CD4-positive, alpha-beta T cell treated with Interleukin-12 subunit alpha and Interleukin-12 subunit beta, for 1 hour (primary cell): ENCODE results near the gene ATP11A.
"Not testable (repeated sequence)": the region's sequence is repeated elsewhere in the genome, so short reads cannot be mapped to it uniquely, and the experiment has no call there.

Experiments used
- DNase-seq: peaks from one replicate; pipeline ENCODE4 v3.0.0-alpha.2; 2020

Gene ATP11A

DNA sequence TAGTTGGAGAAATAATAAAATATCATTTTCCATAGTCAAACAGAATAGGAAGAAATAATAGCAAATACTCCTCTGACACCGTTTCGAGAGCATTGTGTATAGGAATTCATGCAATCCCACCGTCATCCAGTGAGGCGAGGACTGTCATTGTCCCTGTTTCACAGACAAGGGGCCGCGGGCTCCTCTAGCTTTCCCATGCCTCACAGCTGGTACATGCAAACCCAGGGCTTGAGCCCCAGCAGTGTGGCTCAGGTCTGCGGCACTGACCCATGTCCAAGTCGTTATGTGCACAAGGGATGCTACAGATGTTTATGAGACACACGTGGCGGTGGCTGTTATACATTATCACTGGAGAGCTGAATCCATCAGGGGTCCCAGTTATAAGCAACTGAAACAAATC lies 18.5 kb upstream of the ATP11A start:
- no peak for DNase-seq

GRCh38 chr13:112672651-112673284 lies 17.1 kb upstream of the ATP11A start:
- DNase-seq = no peak

- DNase-seq = no peak
These were observed 15.1 kb upstream of the ATP11A start for GRCh38 chr13:112674412-112675365.

GRCh38 chr13:112675366-112675756 lies 14.5 kb upstream of the ATP11A start:
- no peak for DNase-seq

- DNase-seq = not testable (repeated sequence)
These were observed 12.3 kb upstream of the ATP11A start for GRCh38 chr13:112677421-112677962.

DNA sequence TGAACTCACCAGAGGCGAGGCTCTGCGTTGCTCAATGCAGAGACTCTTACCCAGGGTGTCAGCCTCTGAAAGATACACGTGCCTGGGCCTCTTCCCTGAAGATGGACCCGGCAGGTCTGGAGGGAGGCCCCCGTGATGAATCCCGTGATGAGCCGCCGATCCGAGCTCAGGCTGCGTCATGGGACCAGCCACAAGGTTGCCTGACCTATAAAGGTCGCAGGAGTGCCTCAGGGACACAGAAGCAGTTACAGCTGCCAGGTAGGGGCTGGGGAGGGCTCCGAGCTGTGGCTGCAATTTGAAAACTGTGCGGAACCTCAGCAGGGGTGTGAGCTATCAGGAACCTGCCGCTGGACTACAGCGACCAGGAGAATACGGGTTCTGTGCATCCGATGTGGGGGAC lies 10.5 kb upstream of the ATP11A start:
- no peak for DNase-seq

- no peak for DNase-seq
These were observed 9.7 kb upstream of the ATP11A start for GRCh38 chr13:112679932-112680677.

DNA sequence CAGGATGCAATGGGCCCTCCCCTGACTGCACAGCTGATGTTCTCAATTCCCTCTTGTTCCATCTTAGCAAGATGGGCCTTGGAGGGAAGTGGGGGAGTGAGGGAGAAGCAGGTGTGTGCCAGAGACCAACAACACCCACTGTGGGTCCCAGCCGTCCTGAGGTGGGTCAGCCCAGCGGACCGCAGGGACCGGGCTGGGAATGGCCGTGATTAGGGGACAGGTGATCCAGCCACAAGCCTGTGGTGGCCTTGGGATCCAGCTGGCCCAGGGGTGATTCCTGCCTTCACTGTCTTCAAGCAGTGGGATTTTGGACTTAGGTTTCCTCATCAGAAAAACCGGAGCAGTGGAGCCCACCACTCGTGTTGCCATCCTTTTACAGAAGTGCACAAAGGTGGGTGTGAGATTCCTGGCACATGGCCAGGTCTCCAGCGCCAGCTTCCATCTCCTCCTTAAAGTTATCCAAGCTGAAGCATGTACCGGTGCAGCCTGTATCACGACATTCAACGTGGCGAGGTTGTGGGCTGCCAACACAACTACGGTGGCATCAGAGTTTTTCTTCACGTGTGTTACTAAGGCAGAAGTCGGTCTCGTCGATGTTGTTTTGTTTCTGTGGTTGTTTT lies 9.0 kb upstream of the ATP11A start:
- no peak for DNase-seq

- no peak for DNase-seq
These were observed 6.3 kb upstream of the ATP11A start for GRCh38 chr13:112683581-112683980.

GRCh38 chr13:112684071-112684845 lies 5.6 kb upstream of the ATP11A start:
- no peak for DNase-seq

DNA sequence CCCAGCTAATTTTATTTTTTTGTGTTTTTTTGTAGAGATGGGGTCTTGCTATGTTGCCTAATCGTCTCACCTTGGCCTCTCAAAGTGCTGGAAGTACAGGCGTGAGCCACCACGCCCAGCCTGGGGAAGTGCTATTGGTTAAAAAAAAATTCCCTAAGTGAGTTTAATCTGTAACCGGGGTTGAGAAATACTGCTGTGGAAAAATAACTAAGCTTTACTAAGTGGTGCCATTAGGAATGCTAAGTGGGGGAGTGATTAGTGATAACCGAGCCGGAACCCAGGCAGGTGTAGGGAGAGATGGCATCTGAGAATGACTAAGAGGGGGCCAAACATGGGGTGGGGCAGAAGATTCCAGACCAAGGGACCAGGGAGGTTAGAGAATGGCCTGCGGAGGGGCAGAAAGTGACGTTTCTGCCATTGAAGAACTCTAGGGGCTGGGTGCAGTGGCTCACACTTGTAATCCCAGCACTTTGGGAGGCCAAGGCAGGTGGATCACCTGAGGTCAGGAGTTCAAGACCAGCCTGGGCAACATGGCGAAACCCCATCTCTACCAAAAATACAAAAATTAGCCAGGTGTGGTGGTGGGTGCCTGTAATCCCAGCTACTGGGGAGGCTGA lies 4.5 kb upstream of the ATP11A start:
- DNase-seq = not testable (repeated sequence)

DNA sequence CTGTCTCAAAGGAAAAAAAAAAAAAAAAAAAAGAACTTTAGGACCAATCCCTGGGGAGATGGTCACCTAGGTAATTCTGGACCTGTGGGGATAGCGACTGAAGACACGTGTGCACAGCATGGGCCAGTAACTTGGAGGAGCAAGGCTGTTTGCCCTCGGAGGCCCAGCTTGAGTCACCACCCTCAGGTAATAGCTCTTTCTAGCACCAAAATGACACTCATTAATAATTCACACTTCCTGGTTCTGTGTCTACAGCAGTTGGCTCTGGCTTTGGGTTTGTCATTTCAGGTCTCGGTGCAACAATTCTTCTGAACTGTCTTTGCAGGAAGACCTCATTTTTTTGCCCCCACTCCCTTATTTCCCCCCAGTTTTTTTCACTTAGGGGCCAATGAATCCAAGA lies 3.9 kb upstream of the ATP11A start:
- DNase-seq = no peak

- DNase-seq = no peak
These were observed 3.5 kb upstream of the ATP11A start for GRCh38 chr13:112686364-112686763.

DNA sequence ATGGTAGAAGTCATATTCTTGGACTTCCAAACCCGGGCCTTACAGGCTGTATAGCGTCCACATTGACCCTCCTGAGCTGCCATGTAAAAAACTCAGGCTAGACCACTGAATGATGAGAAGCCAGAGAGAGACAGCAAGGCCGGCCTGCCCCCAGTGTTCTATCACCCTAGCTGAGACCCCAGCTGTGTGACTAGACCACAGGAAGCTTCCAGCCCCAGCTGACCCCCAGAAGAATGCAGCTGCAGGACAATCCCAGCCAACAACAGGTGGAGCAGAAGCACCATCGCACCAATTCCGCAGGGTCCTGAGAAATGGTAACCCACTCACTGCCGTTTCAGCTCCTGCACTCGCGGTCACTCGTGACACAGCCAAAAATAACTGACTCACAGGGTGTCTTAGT lies 2.9 kb upstream of the ATP11A start:
- no peak for DNase-seq

DNA sequence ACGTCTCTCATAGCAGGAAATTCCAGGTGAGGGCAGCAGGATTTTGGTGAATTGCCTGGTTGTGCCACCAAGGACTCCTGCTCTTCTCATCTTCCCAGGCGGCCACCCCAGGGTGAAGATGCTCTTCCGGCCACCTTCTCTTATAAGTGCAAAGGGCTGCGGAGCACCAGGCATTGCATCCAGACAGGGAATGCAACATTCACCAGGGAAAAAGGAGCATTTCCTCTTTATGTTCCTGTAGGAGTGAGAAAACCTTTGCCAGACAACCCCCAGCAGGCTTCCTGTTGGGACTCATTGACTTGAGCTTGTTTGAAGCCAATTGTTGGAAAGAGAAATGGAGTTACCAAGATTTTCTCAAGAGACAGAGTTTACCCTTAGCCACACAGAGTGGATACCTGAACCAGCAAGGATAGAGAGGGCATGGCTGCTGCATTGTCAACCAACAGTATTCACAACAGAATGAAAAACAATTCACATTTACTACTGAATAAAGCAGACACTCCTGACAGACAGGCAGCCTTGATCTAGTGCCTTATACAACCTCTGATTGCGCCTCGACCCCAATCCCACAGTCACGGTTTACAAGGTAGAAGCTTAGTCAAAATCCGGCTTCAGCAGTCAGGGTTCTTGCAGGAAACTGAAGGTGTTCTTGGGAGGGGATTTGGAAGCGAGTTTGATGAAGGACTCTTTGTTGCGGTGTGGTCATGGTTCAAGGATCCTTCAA lies 1.8 kb upstream of the ATP11A start:
- no peak for DNase-seq

- DNase-seq = peak; percentile 38
These were observed 1.1 kb upstream of the ATP11A start for GRCh38 chr13:112688560-112689302.

DNA sequence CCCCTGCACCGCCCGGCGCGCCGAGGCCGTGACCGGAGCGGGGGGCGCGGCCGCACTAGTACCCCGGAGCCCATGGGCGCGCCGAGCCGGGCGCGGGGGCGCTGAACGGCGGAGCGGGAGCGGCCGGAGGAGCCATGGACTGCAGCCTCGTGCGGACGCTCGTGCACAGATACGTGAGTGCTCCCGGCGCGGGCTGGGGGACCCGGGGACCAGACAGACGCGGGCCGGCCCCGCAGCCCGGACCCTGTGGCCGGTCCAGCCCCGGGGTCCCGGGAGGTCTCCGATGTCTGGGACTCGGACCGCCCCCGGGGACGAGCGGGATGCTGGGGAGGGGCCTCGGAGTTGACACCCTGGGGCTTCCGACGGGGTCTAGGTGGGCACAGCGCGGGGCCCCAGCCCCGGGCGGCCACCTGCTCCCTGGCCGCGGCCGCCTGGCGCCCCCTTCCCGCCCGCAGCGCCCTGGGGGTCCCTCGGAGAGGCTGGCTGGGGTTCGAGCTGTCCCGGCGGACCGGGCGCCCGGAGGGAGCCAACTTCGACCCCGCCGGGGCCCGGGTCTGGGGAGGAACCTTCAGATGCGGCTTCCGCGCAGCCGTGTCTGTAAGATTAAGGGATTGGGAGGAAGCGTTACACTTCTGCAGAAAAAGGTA lies 568 bp downstream of the ATP11A start:
- peak; percentile 19 for DNase-seq

GRCh38 chr13:112692104-112692503 lies 2.3 kb downstream of the ATP11A start:
- DNase-seq = no peak

DNA sequence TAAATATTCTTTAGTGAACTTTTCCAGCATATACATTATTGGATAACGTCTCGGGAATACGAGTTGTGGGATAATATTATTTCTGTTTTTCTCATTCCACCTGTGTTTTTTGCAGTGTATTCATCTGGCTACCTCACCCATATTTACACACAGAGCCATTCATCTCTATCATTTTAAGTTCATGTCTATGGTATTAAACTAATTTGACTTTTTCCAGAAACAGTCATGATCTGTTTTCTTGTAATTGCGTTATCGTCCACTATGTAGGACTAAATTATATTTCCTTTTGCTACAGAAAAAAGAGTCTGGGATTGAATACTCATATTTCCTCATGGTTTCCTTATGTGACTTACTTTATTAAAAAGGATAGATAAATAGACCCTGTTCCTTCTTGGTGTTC lies 2.7 kb downstream of the ATP11A start:
- DNase-seq = no peak
